GM12865 (cell line): ENCODE measurements around the gene TOR4A.
A peak's percentile ranks its signal among the peaks of the same experiment; 100 is the strongest.

Experiments
- DNase-seq: peaks from one replicate; pipeline ENCODE4 v3.0.0; 2010; ENCODE audit warnings: low read depth
- H3K4me3 ChIP-seq: 2 replicates; pipeline ENCODE4 v1.5.1; 2011; ENCODE audit warnings: mild to moderate bottlenecking, low read depth, low read length, control low read depth
- TF ChIP-seq, protein P1 (sequence below): IDR thresholded peaks from 2 replicates; pipeline ENCODE4 v1.5.1; 2011; ENCODE audit warnings: low read length, control low read depth, low read depth, inconsistent platforms; ENCODE audit not compliant: insufficient read depth; ENCODE audit errors: missing control alignments

The TOR4A gene

DNA sequence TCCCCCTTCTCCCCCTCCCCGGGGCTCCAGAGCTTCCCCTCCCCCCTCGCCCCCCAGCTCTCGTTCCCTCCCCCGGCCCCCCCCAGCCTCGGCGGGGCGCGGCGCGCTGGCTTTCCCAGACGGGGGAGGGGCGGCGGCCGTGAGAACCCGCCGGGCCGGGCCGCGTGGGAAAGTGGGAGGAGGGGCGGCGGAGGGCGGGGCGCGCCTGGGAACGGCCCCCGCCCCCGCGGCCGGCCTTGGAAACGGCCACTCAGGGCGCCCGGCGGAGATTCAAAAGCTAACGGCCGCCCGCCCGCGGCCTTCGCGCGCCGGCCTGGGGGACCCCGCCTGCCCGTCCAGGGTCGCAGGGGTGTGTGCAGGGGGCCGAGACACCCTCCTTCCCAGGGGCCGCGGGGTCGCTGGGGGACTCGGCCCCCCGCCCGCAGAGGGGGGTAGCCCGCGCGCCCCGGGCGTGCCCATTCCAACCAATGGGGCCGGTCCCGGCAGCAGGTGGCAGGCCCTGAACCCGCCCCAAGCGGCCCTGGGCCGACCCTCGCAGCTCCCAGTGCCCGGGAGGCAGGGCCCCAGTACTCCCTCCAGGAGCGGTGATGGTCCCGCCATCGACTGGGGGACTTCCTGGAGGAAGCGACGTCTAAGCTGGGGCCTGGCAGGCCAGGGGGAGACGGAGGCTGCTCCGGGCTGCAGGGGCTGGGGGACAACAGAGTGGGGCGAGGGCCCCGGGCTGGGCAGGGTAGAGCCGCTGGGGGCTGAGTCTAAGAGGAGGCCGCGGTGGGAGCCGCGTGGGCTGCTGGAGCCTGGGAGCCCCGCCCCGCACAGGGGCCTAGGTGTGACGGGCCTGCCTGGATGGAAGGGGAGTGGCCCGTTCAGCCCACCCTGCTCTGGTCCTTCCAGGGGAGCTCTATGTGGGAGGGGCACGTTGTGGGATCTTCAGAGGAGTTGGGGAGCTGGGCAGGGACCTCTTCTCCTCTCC, 38.8 kb downstream of the TOR4A start:
- TF ChIP-seq, protein P1, sequence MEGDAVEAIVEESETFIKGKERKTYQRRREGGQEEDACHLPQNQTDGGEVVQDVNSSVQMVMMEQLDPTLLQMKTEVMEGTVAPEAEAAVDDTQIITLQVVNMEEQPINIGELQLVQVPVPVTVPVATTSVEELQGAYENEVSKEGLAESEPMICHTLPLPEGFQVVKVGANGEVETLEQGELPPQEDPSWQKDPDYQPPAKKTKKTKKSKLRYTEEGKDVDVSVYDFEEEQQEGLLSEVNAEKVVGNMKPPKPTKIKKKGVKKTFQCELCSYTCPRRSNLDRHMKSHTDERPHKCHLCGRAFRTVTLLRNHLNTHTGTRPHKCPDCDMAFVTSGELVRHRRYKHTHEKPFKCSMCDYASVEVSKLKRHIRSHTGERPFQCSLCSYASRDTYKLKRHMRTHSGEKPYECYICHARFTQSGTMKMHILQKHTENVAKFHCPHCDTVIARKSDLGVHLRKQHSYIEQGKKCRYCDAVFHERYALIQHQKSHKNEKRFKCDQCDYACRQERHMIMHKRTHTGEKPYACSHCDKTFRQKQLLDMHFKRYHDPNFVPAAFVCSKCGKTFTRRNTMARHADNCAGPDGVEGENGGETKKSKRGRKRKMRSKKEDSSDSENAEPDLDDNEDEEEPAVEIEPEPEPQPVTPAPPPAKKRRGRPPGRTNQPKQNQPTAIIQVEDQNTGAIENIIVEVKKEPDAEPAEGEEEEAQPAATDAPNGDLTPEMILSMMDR, result no peak
- DNase-seq, result peak; percentile 61
- H3K4me3 ChIP-seq, result peak overlapping the region; percentile 48

DNA sequence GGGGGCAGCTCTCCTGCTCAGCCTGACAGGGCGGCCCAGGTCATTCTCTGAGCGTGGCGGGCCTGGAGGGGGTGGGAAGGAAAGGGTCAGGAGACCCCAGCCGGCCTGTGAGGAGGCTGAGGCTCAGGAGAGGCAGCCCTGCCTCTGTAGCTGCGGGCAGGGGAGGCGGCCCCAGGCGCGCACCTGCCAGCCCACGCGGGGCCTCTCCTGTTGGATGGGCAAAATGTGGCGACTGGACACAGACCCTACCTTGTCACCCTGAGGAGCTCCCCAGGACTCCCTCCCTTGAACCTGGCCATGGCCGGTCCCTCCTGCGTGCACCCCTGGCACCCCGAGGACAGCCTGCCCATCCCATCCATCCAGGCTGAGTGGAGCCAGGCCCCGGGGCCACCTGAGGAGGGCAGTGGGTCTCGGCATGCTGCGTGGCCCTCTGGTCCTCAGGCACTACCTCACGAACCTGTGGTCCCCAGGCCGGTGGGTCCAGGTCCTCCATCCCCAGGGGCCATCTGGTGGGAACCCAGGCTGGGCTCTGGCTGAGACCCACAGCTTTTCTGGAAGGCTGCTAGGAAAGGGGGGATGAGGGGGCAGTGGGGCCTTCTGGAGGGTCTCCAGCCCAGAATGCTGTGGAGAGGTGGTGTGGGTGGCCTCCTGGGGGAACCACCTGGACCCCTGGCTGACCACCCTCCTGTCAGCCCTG, 39.6 kb downstream of the TOR4A start:
- TF ChIP-seq, protein P1, result no peak
- DNase-seq, result no peak
- H3K4me3 ChIP-seq, result no peak overlapping the region; the same call in 1 of the 2 replicates

DNA sequence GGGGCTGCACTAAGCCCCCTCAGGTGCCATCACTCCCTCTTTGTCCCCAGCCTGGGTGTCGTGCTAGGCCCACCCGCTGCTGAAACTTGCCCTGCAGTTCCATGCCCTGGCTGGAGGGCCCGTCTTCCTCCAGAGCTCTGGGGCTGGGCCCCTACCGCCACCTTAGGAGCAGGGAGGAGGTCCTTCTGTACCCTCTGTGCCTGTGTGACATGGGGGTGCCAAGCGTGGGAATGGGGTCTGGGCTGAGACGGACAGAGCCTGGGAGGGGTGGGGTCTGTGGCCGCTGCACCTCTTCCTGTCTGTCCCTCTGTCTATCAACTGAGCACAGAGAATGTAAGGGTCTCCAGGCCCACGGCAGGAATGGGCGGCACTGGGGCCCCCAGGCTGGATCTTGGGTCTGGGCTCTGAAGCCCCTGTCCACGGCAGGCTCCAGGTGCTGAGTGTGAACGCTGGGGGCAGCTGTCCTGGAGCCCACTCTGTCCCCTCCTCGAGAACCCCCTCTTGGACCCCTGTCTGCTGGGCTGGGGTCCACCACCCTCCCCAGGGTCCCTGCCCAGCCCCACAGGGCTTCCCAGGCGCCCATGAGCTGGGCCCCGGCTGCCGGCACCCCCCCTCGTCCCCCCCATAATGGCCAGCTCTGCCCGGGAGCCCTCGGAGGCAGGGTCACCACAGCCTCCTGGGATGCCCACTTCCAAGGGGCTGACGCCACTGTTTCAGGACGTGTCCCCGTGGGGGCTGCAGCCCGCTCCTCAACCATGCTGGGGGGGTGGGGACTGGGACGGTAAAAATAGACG, 40.4 kb downstream of the TOR4A start:
- no peak overlapping the region for H3K4me3 ChIP-seq
- no peak for DNase-seq
- TF ChIP-seq, protein P1, result no peak

DNA sequence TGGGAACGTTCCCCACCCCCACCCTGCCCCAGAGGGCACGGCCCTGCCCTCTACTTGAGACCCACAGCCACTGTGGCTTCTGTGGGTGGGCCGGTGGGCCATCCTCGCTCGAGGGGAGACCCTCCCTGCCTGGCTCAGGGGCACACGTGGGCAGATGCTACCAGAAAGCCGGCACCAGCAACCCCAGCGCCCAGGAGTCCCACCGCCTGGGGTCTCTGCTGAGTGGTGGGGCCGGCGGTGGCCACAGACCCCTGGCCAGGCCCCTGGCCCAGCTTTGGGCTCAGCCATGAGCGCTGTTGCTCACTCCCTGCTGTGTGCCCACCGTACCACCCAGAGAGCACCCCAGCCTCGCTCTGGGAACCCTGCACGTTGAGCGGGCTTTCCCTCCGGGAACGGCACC, 41.1 kb downstream of the TOR4A start:
- H3K4me3 ChIP-seq, result no peak overlapping the region
- TF ChIP-seq, protein P1, result no peak

DNA sequence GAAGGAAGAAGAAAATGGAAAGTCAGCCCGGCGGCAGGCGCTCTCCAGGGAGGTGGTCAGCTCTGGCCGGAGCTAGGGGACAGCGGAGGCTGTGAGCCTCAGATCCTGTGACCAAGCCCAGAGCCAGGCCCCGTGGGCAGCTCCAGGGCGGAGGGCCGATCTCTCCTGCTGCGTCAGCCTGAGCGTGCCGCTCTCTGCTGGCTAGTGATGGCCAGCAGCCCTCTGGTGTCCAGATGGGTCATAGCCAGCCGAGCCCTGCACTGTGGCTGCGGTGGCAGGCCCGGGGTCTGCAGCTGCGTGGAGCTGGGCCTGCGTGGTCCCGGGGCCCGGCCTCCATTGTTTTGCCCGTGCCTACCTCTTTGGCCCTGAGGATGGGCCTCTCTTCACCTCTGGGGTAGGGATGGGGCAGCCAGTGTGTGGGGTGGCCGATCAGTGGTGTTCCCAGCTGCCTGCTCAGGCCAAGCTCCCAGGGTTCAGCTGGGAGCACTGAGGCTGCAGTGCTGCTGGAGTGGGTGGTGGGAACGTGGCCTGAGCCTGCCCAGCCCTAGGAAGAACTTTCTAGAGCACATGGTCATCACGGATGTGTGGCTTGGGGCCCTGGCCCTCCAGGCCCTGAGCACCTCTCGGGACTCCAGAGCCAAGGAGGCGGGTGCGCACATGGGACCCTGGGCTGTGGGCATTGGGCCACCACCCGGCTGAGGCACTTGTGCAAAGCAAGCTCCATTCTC, 41.6 kb downstream of the TOR4A start:
- no peak for DNase-seq
- H3K4me3 ChIP-seq, result no peak overlapping the region
- TF ChIP-seq, protein P1, result no peak

More for the DNA sequence above, 41.1 kb downstream of the TOR4A start:
- no peak for DNase-seq

DNA sequence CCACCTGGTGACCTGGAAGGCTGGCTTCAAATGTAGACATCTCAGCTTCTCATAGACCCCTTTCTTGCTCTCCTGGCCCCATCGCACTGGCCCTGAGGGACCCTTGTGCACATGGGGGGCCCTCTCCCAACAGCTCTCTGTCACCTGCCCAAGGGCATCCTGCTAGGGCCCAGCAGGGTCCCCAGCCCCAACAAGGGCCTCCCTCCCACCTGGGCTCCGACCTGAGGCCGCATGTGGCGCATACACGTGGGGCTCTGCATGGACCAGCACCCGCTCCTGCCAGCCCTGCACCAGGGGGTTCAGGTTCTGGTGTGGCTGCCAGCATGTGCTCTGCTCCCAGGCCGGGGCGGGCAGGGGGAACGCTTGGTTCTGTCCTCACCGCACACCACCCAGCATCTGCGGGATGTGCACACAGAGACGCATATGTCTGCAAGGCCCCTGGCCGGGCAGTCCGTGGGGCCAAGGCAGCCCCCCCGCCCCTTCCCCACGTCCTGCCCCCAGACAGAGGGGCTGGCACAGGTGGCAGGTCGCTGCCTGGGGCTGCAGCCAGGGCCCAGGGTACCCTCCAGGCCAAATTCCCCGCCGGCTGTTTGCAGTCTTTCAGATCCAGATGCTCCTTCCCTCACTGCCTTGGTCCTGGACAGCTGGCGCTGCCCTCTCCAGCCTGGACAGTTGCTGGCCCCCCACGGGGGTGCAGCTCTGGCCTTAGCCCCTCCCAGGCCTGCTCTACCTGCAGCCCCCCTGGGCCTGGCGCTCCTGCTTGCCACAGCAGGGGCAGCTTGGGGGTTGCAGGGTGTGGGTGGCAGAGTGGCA, 42.4 kb downstream of the TOR4A start:
- no peak overlapping the region for H3K4me3 ChIP-seq
- TF ChIP-seq, protein P1, result no peak
- DNase-seq, result no peak
